ENCODE measurements around the gene EDNRB.

- TF ChIP-seq YY1 (IDR thresholded peaks at IDR 0.05; ENCODE audit: insufficient read depth, insufficient read length) (no peak), SUZ12 (IDR thresholded peaks at IDR 0.05; ENCODE audit: extremely low read depth, insufficient read depth, insufficient read length) (no peak)
These were observed 47.0 kb downstream of the EDNRB start for GRCh38 chr13:77871596-77871995.

Data from NT2/D1 (cell line).